ENCODE results near the gene TRPC6.

Gene TRPC6

GRCh38 chr11:101584129-101584515 lies 315 bp upstream of the TRPC6 start:
- Histone ChIP-seq H3K4me3 (no peak overlapping the region), H3K27ac (no peak overlapping the region), H3K9me3 (ENCODE audit: low read depth, low read length) (no peaks in the 10 kb centered on the region), H3K9ac (ENCODE audit: insufficient read length) (no peak overlapping the region), H3K36me3 (ENCODE audit: insufficient read depth, low read length) (no peaks in the 10 kb centered on the region)
- DNase-seq (ENCODE audit: low read depth, low spot score), result no peak
- TF ChIP-seq EZH2 (IDR thresholded peaks at IDR 0.05), result no peak
- TF ChIP-seq POLR2AphosphoS5 (IDR thresholded peaks at IDR 0.05; ENCODE audit: borderline replicate concordance, low read depth, low read length), result no peak
- no peak for TF ChIP-seq FOXP2 (optimal IDR thresholded peaks at IDR 0.05; ENCODE audit: control extremely low read depth, extremely low read length, insufficient read depth)

GRCh38 chr11:101582989-101583250 lies 887 bp downstream of the TRPC6 start:
- Histone ChIP-seq H3K4me3 (peak overlapping the region; percentile 65), H3K9ac (ENCODE audit: insufficient read length) (no peak overlapping the region), H3K36me3 (ENCODE audit: insufficient read depth, low read length) (no peaks in the 10 kb centered on the region), H3K27ac (no peak overlapping the region), H3K9me3 (ENCODE audit: low read depth, low read length) (no peaks in the 10 kb centered on the region)
- no peak for DNase-seq (ENCODE audit: low read depth, low spot score)
- TF ChIP-seq POLR2AphosphoS5 (IDR thresholded peaks at IDR 0.05; ENCODE audit: borderline replicate concordance, low read depth, low read length) (no peak), FOXP2 (optimal IDR thresholded peaks at IDR 0.05; ENCODE audit: control extremely low read depth, extremely low read length, insufficient read depth) (no peak), EZH2 (IDR thresholded peaks at IDR 0.05) (no peak)

- peak overlapping the region; percentile 65 for H3K4me3 ChIP-seq
- no peak overlapping the region for H3K9ac ChIP-seq (ENCODE audit: insufficient read length)
- no peak for DNase-seq (ENCODE audit: low read depth, low spot score)
Observed at GRCh38 chr11:101582236-101582988, 1.4 kb downstream of the TRPC6 start.

GRCh38 chr11:101577461-101577860 lies 6.3 kb downstream of the TRPC6 start:
- Histone ChIP-seq H3K9me3 (ENCODE audit: low read depth, low read length) (no peaks in the 10 kb centered on the region), H3K4me3 (no peak overlapping the region), H3K36me3 (ENCODE audit: insufficient read depth, low read length) (no peaks in the 10 kb centered on the region), H3K9ac (ENCODE audit: insufficient read length) (no peak overlapping the region), H3K27ac (no peak overlapping the region)
- DNase-seq (ENCODE audit: low read depth, low spot score), result no peak
- TF ChIP-seq EZH2 (IDR thresholded peaks at IDR 0.05) (no peak), FOXP2 (optimal IDR thresholded peaks at IDR 0.05; ENCODE audit: control extremely low read depth, extremely low read length, insufficient read depth) (no peak), POLR2AphosphoS5 (IDR thresholded peaks at IDR 0.05; ENCODE audit: borderline replicate concordance, low read depth, low read length) (no peak)

More at GRCh38 chr11:101582236-101582988, 1.4 kb downstream of the TRPC6 start:
- Histone ChIP-seq H3K9me3 (ENCODE audit: low read depth, low read length) (no peaks in the 10 kb centered on the region), H3K27ac (no peak overlapping the region), H3K36me3 (ENCODE audit: insufficient read depth, low read length) (no peaks in the 10 kb centered on the region)
- TF ChIP-seq EZH2 (IDR thresholded peaks at IDR 0.05) (no peak), FOXP2 (optimal IDR thresholded peaks at IDR 0.05; ENCODE audit: control extremely low read depth, extremely low read length, insufficient read depth) (no peak), POLR2AphosphoS5 (IDR thresholded peaks at IDR 0.05; ENCODE audit: borderline replicate concordance, low read depth, low read length) (no peak)

GRCh38 chr11:101576456-101576855 lies 7.4 kb downstream of the TRPC6 start:
- H3K4me3 ChIP-seq, result no peak overlapping the region
- H3K9ac ChIP-seq (ENCODE audit: insufficient read length), result no peak overlapping the region
- H3K9me3 ChIP-seq (ENCODE audit: low read depth, low read length), result no peaks in the 10 kb centered on the region
- H3K36me3 ChIP-seq (ENCODE audit: insufficient read depth, low read length), result no peaks in the 10 kb centered on the region
- peak overlapping the region; percentile 30; the same call in 1 of the 2 replicates for H3K27ac ChIP-seq
- TF ChIP-seq POLR2AphosphoS5 (IDR thresholded peaks at IDR 0.05; ENCODE audit: borderline replicate concordance, low read depth, low read length) (no peak), FOXP2 (optimal IDR thresholded peaks at IDR 0.05; ENCODE audit: control extremely low read depth, extremely low read length, insufficient read depth) (no peak), EZH2 (IDR thresholded peaks at IDR 0.05) (no peak)
- DNase-seq (ENCODE audit: low read depth, low spot score), result no peak

- H3K9ac ChIP-seq (ENCODE audit: insufficient read length), result no peak overlapping the region
- no peak overlapping the region for H3K4me3 ChIP-seq
- TF ChIP-seq FOXP2 (optimal IDR thresholded peaks at IDR 0.05; ENCODE audit: control extremely low read depth, extremely low read length, insufficient read depth), result no peak
- no peak for TF ChIP-seq EZH2 (IDR thresholded peaks at IDR 0.05)
- TF ChIP-seq POLR2AphosphoS5 (IDR thresholded peaks at IDR 0.05; ENCODE audit: borderline replicate concordance, low read depth, low read length), result no peak
- H3K27ac ChIP-seq, result no peak overlapping the region
- no peaks in the 10 kb centered on the region for H3K9me3 ChIP-seq (ENCODE audit: low read depth, low read length)
- H3K36me3 ChIP-seq (ENCODE audit: insufficient read depth, low read length), result no peaks in the 10 kb centered on the region
- DNase-seq (ENCODE audit: low read depth, low spot score), result no peak
Observed at GRCh38 chr11:101574886-101575285, 8.9 kb downstream of the TRPC6 start.

GRCh38 chr11:101567071-101567470 lies 16.7 kb downstream of the TRPC6 start:
- Histone ChIP-seq H3K9me3 (ENCODE audit: low read depth, low read length) (no peaks in the 10 kb centered on the region), H3K4me3 (no peak overlapping the region), H3K27ac (no peak overlapping the region), H3K36me3 (ENCODE audit: insufficient read depth, low read length) (no peaks in the 10 kb centered on the region), H3K9ac (ENCODE audit: insufficient read length) (no peak overlapping the region)
- no peak for DNase-seq (ENCODE audit: low read depth, low spot score)
- TF ChIP-seq FOXP2 (optimal IDR thresholded peaks at IDR 0.05; ENCODE audit: control extremely low read depth, extremely low read length, insufficient read depth) (no peak), EZH2 (IDR thresholded peaks at IDR 0.05) (no peak), POLR2AphosphoS5 (IDR thresholded peaks at IDR 0.05; ENCODE audit: borderline replicate concordance, low read depth, low read length) (no peak)

GRCh38 chr11:101566626-101567025 lies 17.2 kb downstream of the TRPC6 start:
- H3K36me3 ChIP-seq (ENCODE audit: insufficient read depth, low read length), result no peaks in the 10 kb centered on the region
- no peaks in the 10 kb centered on the region for H3K9me3 ChIP-seq (ENCODE audit: low read depth, low read length)
- no peak overlapping the region for H3K9ac ChIP-seq (ENCODE audit: insufficient read length)
- TF ChIP-seq EZH2 (IDR thresholded peaks at IDR 0.05) (no peak), FOXP2 (optimal IDR thresholded peaks at IDR 0.05; ENCODE audit: control extremely low read depth, extremely low read length, insufficient read depth) (no peak), POLR2AphosphoS5 (IDR thresholded peaks at IDR 0.05; ENCODE audit: borderline replicate concordance, low read depth, low read length) (no peak)
- no peak for DNase-seq (ENCODE audit: low read depth, low spot score)
- H3K27ac ChIP-seq, result no peak overlapping the region
- no peak overlapping the region for H3K4me3 ChIP-seq

GRCh38 chr11:101563166-101563565 lies 20.6 kb downstream of the TRPC6 start:
- H3K9ac ChIP-seq (ENCODE audit: insufficient read length), result no peak overlapping the region
- no peaks in the 10 kb centered on the region for H3K9me3 ChIP-seq (ENCODE audit: low read depth, low read length)
- H3K27ac ChIP-seq, result no peak overlapping the region
- H3K4me3 ChIP-seq, result no peak overlapping the region
- TF ChIP-seq EZH2 (IDR thresholded peaks at IDR 0.05) (no peak), POLR2AphosphoS5 (IDR thresholded peaks at IDR 0.05; ENCODE audit: borderline replicate concordance, low read depth, low read length) (no peak), FOXP2 (optimal IDR thresholded peaks at IDR 0.05; ENCODE audit: control extremely low read depth, extremely low read length, insufficient read depth) (no peak)
- no peaks in the 10 kb centered on the region for H3K36me3 ChIP-seq (ENCODE audit: insufficient read depth, low read length)
- DNase-seq (ENCODE audit: low read depth, low spot score), result no peak

Measured in SK-N-MC (cell line).